Keratinocyte (primary cell): ENCODE data around the gene LRBA.

ENCODE experiments used
- CTCF ChIP-seq, 3 experiments: IDR thresholded peaks in 1 of 3; conservative IDR thresholded peaks in 1 of 3; optimal IDR thresholded peaks in 1 of 3; 2 replicates in 2 of 3; 3 replicates in 1 of 3; pipeline versions ENCODE3 to v1.5.1; 2011; ENCODE audit warnings: low read length in 3 of 3, mild to moderate bottlenecking in 3 of 3, moderate library complexity in 2 of 3, control low read depth in 1 of 3, inconsistent platforms in 1 of 3; ENCODE audit not compliant: insufficient read depth in 2 of 3; ENCODE audit errors: extremely low read depth in 1 of 3
- EZH2 ChIP-seq: IDR thresholded peaks from one replicate; pipeline ENCODE4 v1.6.1; 2012; ENCODE audit warnings: inconsistent platforms, mild to moderate bottlenecking, low read length, moderate library complexity

- no peak for TF ChIP-seq CTCF (optimal IDR thresholded peaks at IDR 0.05 in 1 of 3, IDR thresholded peaks at IDR 0.05 in 1 of 3, conservative IDR thresholded peaks at IDR 0.05 in 1 of 3; ENCODE audit: extremely low read depth in 1 of 3, insufficient read depth in 2 of 3, low read length in 3 of 3)
- TF ChIP-seq EZH2 = no peak
Measured at GRCh38 chr4:150938417-150938816, 76.7 kb downstream of the LRBA start.
